Panc1 (cell line): Measurements from ENCODE around the gene CKMT1B. TPM values are rescaled to one million over a fixed set of nuclear protein-coding genes. Genes with fewer than 3 reads are reported as not detected.
"Not testable (repeated sequence)": the region's sequence is repeated elsewhere in the genome, so short reads cannot be mapped to it uniquely, and the experiment has no call there.

Source experiments
- ATAC-seq: fragments of 200-7000 bp; cut with Tn5 transposase; 2 replicates; pipeline ENCODE4 v1.9.1; 2020; ENCODE audit warnings: mild to moderate bottlenecking, moderate library complexity
- BruUV-seq: library from RNA; stranded (reverse); fragments of 400-500 nt; replicated peaks from 2 replicates; lab custom pipeline; 2021; lab: Mats Ljungman, UMichigan
- CTCF ChIA-PET: fragments of 300-600 bp; sonication (Branson Sonifier 250); formaldehyde crosslinking; loops from one replicate; lab custom pipeline; 2022; ENCODE audit warnings: antibody characterized with exemption; lab: Charles Lee
- POLR2A ChIA-PET: fragments of 300-600 bp; sonication (Branson Sonifier 250); formaldehyde crosslinking; loops from one replicate; lab custom pipeline; 2022; ENCODE audit warnings: antibody characterized with exemption; lab: Charles Lee
- DNase-seq: peaks from one replicate; pipeline ENCODE4 v3.0.0-alpha.2; 2010; ENCODE audit warnings: low read depth, low spot score
- H3K27ac ChIP-seq: 2 replicates; pipeline ENCODE4 v1.5.1; 2011; ENCODE audit warnings: mild to moderate bottlenecking, low read length, inconsistent platforms
- H3K27me3 ChIP-seq: fragments of 200-500 bp; sonication (Bioruptor generic); 2 replicates; pipeline ENCODE4 v1.6.0; 2014; ENCODE audit warnings: low read length, inconsistent platforms; ENCODE audit not compliant: control insufficient read depth, insufficient read depth
- H3K36me3 ChIP-seq: fragments of 200-500 bp; sonication (Bioruptor generic); 2 replicates; pipeline ENCODE4 v1.5.1; 2014; ENCODE audit warnings: inconsistent platforms, mild to moderate bottlenecking, low read length, moderate library complexity; ENCODE audit not compliant: control insufficient read depth, insufficient read depth
- H3K4me1 ChIP-seq: 2 replicates; pipeline ENCODE4 v1.5.1; 2011; ENCODE audit warnings: inconsistent platforms, mild to moderate bottlenecking, low read length, moderate library complexity; ENCODE audit not compliant: control insufficient read depth, insufficient read depth
- H3K4me3 ChIP-seq, 2 experiments: 2 replicates each; pipeline ENCODE4 v1.5.1; 2011 to 2012; ENCODE audit warnings: low read depth in 2 of 2, low read length in 2 of 2, mild to moderate bottlenecking in 2 of 2, inconsistent platforms in 1 of 2, moderate library complexity in 1 of 2
- H3K9me3 ChIP-seq: fragments of 200-500 bp; sonication (Bioruptor generic); 2 replicates; pipeline ENCODE4 v1.5.1; 2014; ENCODE audit warnings: low read depth, mild to moderate bottlenecking, inconsistent platforms, low read length, moderate library complexity; ENCODE audit not compliant: control insufficient read depth, insufficient read depth
- POLR2AphosphoS5 ChIP-seq: IDR thresholded peaks from 2 replicates; pipeline ENCODE4 v1.6.1; 2012; ENCODE audit warnings: mild to moderate bottlenecking, low read depth, low read length, moderate library complexity
- SIN3A ChIP-seq: IDR thresholded peaks from 2 replicates; pipeline ENCODE4 v1.6.1; 2012; ENCODE audit warnings: low read depth, mild to moderate bottlenecking, low read length, moderate library complexity, borderline replicate concordance; ENCODE audit not compliant: insufficient read depth
- TCF7L2 ChIP-seq: IDR thresholded peaks from 2 replicates; pipeline ENCODE4 v1.6.1; 2011; ENCODE audit warnings: mild to moderate bottlenecking, low read depth, low read length, inconsistent platforms
- in situ Hi-C: cut with HindIII; loops from 2 replicates; pipeline ENCODE4 v1.10.0; 2016; ENCODE audit warnings: low sequenced_read_pairs, low pct_unique_long_range_greater_than_20kb
- intact Hi-C: fragments of 100-400 bp; cut with micrococcal nuclease; formaldehyde crosslinking; loops from one replicate; pipeline ENCODE4 v1.10.0; 2022; ENCODE audit not compliant: unreplicated experiment
- total RNA-seq: library from RNA; stranded (reverse); gene quantifications from one replicate; pipeline ENCODE4 v1.2.1, GENCODE V29; 2021; ENCODE audit not compliant: unreplicated experiment
- TF ChIP-seq, protein P1 (sequence below): fragments of 450-650 bp; IDR thresholded peaks from 2 replicates; pipeline ENCODE4 v1.5.1; 2017; ENCODE audit warnings: mild to moderate bottlenecking
- TF ChIP-seq, protein P2 (sequence below), 2 experiments: IDR thresholded peaks; 2 replicates each; pipeline ENCODE4 v1.6.1; 2011 to 2012; ENCODE audit warnings: low read depth in 2 of 2, control low read depth in 1 of 2, low read length in 1 of 2, mild to moderate bottlenecking in 1 of 2, moderate library complexity in 1 of 2; ENCODE audit not compliant: insufficient read depth in 1 of 2

The CKMT1B gene
- total RNA-seq, 1 experiment from 2014 or later: 2.4 TPM

DNA sequence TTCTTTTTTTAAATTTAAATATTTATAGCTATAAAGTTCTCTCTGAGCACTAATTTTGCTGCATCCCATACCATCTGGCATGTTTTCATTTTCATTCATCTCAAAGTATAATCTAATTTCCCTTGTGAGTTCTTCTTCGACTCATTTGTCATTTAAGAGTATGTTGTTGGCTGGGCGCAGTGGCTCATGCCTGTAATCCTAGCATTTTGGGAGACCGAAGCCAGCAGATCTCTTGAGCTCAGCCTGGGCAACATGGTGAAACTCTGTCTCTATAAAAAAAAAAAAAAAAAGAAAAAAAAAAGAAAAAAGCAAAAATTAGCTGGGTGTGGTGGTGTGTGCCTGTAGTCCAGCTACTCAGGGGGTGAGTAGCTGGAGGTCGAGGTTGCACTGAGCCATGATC is 41.6 kb upstream of the CKMT1B start:
- TF ChIP-seq SIN3A (no peak), TCF7L2 (no peak), POLR2AphosphoS5 (no peak)
- TF ChIP-seq, protein P1, sequence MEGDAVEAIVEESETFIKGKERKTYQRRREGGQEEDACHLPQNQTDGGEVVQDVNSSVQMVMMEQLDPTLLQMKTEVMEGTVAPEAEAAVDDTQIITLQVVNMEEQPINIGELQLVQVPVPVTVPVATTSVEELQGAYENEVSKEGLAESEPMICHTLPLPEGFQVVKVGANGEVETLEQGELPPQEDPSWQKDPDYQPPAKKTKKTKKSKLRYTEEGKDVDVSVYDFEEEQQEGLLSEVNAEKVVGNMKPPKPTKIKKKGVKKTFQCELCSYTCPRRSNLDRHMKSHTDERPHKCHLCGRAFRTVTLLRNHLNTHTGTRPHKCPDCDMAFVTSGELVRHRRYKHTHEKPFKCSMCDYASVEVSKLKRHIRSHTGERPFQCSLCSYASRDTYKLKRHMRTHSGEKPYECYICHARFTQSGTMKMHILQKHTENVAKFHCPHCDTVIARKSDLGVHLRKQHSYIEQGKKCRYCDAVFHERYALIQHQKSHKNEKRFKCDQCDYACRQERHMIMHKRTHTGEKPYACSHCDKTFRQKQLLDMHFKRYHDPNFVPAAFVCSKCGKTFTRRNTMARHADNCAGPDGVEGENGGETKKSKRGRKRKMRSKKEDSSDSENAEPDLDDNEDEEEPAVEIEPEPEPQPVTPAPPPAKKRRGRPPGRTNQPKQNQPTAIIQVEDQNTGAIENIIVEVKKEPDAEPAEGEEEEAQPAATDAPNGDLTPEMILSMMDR: no peak
- TF ChIP-seq, protein P2, sequence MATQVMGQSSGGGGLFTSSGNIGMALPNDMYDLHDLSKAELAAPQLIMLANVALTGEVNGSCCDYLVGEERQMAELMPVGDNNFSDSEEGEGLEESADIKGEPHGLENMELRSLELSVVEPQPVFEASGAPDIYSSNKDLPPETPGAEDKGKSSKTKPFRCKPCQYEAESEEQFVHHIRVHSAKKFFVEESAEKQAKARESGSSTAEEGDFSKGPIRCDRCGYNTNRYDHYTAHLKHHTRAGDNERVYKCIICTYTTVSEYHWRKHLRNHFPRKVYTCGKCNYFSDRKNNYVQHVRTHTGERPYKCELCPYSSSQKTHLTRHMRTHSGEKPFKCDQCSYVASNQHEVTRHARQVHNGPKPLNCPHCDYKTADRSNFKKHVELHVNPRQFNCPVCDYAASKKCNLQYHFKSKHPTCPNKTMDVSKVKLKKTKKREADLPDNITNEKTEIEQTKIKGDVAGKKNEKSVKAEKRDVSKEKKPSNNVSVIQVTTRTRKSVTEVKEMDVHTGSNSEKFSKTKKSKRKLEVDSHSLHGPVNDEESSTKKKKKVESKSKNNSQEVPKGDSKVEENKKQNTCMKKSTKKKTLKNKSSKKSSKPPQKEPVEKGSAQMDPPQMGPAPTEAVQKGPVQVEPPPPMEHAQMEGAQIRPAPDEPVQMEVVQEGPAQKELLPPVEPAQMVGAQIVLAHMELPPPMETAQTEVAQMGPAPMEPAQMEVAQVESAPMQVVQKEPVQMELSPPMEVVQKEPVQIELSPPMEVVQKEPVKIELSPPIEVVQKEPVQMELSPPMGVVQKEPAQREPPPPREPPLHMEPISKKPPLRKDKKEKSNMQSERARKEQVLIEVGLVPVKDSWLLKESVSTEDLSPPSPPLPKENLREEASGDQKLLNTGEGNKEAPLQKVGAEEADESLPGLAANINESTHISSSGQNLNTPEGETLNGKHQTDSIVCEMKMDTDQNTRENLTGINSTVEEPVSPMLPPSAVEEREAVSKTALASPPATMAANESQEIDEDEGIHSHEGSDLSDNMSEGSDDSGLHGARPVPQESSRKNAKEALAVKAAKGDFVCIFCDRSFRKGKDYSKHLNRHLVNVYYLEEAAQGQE (IDR thresholded peaks at IDR 0.05; ENCODE audit: insufficient read depth in 1 of 2, low read depth in 2 of 2, low read length in 1 of 2): no peak

DNA sequence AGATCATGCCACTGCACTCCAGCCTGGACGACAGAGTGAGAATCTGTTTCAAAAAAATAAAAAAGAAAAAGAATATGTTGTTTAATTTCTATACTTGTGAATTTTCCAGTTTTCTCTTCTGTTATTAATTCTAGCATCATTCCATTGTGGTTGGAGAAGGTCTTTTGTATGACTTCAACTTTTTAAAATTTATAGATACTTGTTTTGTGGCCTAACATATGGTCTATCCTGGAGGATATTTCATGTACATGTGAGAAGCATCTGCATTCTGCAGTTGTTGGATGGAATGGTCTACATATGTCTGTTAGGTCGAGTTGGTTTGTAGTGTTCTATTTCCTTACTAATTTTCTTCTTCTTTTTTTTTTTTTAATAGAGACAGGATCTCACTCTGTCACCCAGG is 40.8 kb upstream of the CKMT1B start:
- Histone ChIP-seq H3K36me3 (no peaks in the 10 kb centered on the region), H3K4me3 (no peak overlapping the region), H3K9me3 (no peaks in the 10 kb centered on the region), H3K27ac (no peak overlapping the region), H3K4me1 (no peaks in the 10 kb centered on the region), H3K27me3 (no peaks in the 10 kb centered on the region)
- BruUV-seq: no TSS peak
- ATAC-seq (no peak), DNase-seq (no peak)
- intact Hi-C loops: no loop called here
- in situ Hi-C loops: no loop called here
- TF ChIP-seq, protein P1: no peak
- TF ChIP-seq POLR2AphosphoS5 (no peak), SIN3A (no peak), TCF7L2 (no peak)
- TF ChIP-seq, protein P2 (IDR thresholded peaks at IDR 0.05; ENCODE audit: insufficient read depth in 1 of 2, low read depth in 2 of 2, low read length in 1 of 2): no peak
- ChIA-PET CTCF (no interaction called here), POLR2A (interaction anchor here (0.6 kb wide), 1 partner anchor 1628 kb away, joined by 3 read pairs; no protein-coding TSS in a partner anchor)

More for the DNA sequence above, 41.6 kb upstream of the CKMT1B start:
- intact Hi-C loops (no loop called here), in situ Hi-C loops (no loop called here)
- no peak for DNase-seq
- ATAC-seq: no peak
- Histone ChIP-seq H3K4me3 (no peak overlapping the region), H3K27ac (no peak overlapping the region), H3K9me3 (0 out of 2 replicates have a peak, but pooled peaks cover 3% of the 10 kb centered on the region), H3K4me1 (no peaks in the 10 kb centered on the region), H3K36me3 (no peaks in the 10 kb centered on the region), H3K27me3 (no peaks in the 10 kb centered on the region)
- ChIA-PET POLR2A (interaction anchor here (0.6 to 0.7 kb wide), 2 partner anchors 23 to 1629 kb away, joined by 3 read pairs; no protein-coding TSS in a partner anchor), CTCF (interaction anchor here (0.6 kb wide), 1 partner anchor 8 kb away, joined by 4 read pairs; no protein-coding TSS in a partner anchor)
- BruUV-seq: no TSS peak

DNA sequence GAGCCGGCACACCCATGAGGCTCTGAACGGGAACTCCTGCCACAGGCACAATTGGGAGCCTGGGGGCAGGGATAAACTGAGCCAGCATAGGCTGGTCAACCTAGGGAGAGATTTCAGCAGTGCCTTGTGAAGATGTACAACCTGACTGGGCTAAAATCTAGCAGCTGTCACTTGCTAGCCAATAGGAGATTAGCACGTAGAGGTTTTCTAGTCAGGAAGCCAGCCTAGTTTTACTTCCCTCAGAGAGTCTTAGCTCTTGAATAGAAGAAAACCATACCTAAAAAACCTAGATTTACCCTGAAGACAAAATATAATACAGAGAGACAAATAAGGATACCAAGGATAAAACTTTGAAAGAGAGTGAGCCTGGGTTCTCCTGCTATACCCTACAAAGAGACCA is 31.1 kb upstream of the CKMT1B start:
- intact Hi-C loops, H3K36me3 ChIP-seq, H3K27ac ChIP-seq, H3K9me3 ChIP-seq, H3K4me1 ChIP-seq, CTCF ChIA-PET, ATAC-seq, BruUV-seq, H3K4me3 ChIP-seq, POLR2A ChIA-PET, in situ Hi-C loops, DNase-seq, H3K27me3 ChIP-seq: not testable (repeated sequence)
